Common myeloid progenitor, CD34-positive (primary cell): ENCODE measurements around the gene HIVEP1.
A peak's percentile ranks its signal among the peaks of the same experiment; 100 is the strongest.

Experiments
- CTCF ChIA-PET: fragments of 350-600 bp; sonication (Branson Sonifier 250); formaldehyde crosslinking; loops from one replicate; lab custom pipeline; 2021; ENCODE audit warnings: antibody characterized with exemption; lab: Charles Lee
- POLR2A ChIA-PET: fragments of 350-600 bp; sonication (Branson Sonifier 250); formaldehyde crosslinking; loops from one replicate; lab custom pipeline; 2021; ENCODE audit warnings: antibody characterized with exemption; lab: Charles Lee
- DNase-seq, 3 donors: peaks; one replicate each; pipeline versions ENCODE4 v3.0.0 to v3.0.0-alpha.2; 2013
- H3K27ac ChIP-seq, 2 experiments: 1 replicate in 1 of 2; 2 replicates in 1 of 2; pipeline ENCODE4 v1.7.0; 2013; ENCODE audit warnings: inconsistent platforms in 2 of 2, low read length in 2 of 2, mild to moderate bottlenecking in 2 of 2, low read depth in 1 of 2, moderate library complexity in 1 of 2; ENCODE audit not compliant: severe bottlenecking in 2 of 2, insufficient read depth in 1 of 2, poor library complexity in 1 of 2
- H3K27me3 ChIP-seq, 5 experiments: replicated peaks in 2 of 5; 1 replicate in 3 of 5; 2 replicates in 2 of 5; pipeline versions ENCODE4 v1.6.1 to v1.7.0; 2013; ENCODE audit warnings: low read length in 4 of 5, mild to moderate bottlenecking in 2 of 5, moderate library complexity in 2 of 5, inconsistent platforms in 1 of 5; ENCODE audit not compliant: insufficient read depth in 5 of 5, control insufficient read depth in 4 of 5
- H3K36me3 ChIP-seq, 4 experiments: 1 replicate in 2 of 4; 2 replicates in 2 of 4; pipeline versions ENCODE4 v1.6.1 to v1.7.0; 2013; ENCODE audit warnings: low read length in 3 of 4, control low read depth in 1 of 4, mild to moderate bottlenecking in 1 of 4; ENCODE audit not compliant: control insufficient read depth in 4 of 4, insufficient read depth in 4 of 4
- H3K4me1 ChIP-seq, 4 experiments: 1 replicate in 3 of 4; 2 replicates in 1 of 4; pipeline versions ENCODE4 v1.6.1 to v1.7.1; 2013; ENCODE audit warnings: low read length in 3 of 4, mild to moderate bottlenecking in 3 of 4, control low read depth in 1 of 4, inconsistent platforms in 1 of 4, moderate library complexity in 1 of 4; ENCODE audit not compliant: control insufficient read depth in 4 of 4, insufficient read depth in 4 of 4; ENCODE audit errors: control extremely low read depth in 1 of 4
- H3K4me3 ChIP-seq, 7 experiments: 1 replicate in 4 of 7; 2 replicates in 3 of 7; pipeline versions ENCODE4 v1.5.1 to v1.7.0; 2013; ENCODE audit warnings: mild to moderate bottlenecking in 7 of 7, low read length in 6 of 7, moderate library complexity in 6 of 7, inconsistent platforms in 2 of 7, low read depth in 2 of 7, control low read depth in 1 of 7; ENCODE audit not compliant: insufficient read depth in 4 of 7, control insufficient read depth in 1 of 7; ENCODE audit errors: extremely low read depth in 1 of 7
- H3K9me3 ChIP-seq, 5 experiments: 1 replicate in 4 of 5; 2 replicates in 1 of 5; pipeline versions ENCODE4 v1.6.1 to v1.7.1; 2013; ENCODE audit warnings: low read length in 4 of 5, mild to moderate bottlenecking in 2 of 5, inconsistent platforms in 1 of 5, low read depth in 1 of 5, moderate library complexity in 1 of 5; ENCODE audit not compliant: control insufficient read depth in 4 of 5, insufficient read depth in 2 of 5; ENCODE audit errors: control extremely low read depth in 1 of 5
- WGBS: methylation state at CpG from one replicate; pipeline ENCODE4 v1.1.5; 2013; ENCODE audit not compliant: insufficient coverage; 5-methylcytosine and 5-hydroxymethylcytosine counted together

The HIVEP1 gene

DNA sequence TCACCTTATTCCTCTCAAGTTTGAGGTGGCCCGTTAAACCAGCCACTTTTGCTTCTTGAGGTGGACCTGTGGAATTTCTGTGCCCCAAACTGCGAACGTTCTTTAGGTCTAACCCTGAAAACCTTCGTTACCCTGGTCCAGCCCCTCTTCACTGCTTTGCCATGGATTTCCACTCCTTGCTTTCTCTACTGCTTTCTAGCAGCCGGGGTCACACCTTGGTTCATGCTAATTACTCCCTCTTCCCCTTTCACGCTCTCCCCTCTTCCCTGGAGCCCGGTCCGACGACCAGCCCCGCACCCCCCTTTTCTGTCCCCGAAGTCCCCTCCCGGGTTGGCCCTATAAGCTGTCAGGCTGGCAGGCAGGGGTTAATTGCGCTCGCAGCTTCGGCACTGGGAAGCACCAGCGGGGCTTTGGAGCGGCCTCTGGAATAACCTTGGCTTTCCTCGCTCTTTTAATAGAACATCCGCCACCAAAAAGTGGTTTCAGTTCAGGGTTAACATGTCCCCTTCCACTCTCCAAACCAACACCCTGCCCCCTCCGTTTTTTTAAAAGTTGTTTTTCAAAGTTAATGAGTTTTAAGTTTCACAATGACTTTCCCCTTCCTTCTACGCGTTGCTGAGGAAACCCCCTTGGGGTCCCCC is 1.4 kb upstream of the HIVEP1 start:
- ChIA-PET POLR2A (interaction anchor here (0.5 kb wide), 1 partner anchor 14 kb away, joined by 3 read pairs; no protein-coding TSS in a partner anchor), CTCF (interaction anchor here (1.0 to 1.1 kb wide), 2 partner anchors 9 to 50 kb away, joined by 3 to 4 read pairs; no protein-coding TSS in a partner anchor)
- no peaks in the 10 kb centered on the region for H3K36me3 ChIP-seq
- 0% methylated on average over 12 of the region's 22 CpGs for WGBS
- H3K4me1 ChIP-seq: peaks cover 22 to 39% (median 28%) of the 10 kb centered on the region in 4 experiments
- peak overlapping the region; percentile 44 to 91 (median 88) for H3K4me3 ChIP-seq
- H3K9me3 ChIP-seq: no peaks in the 10 kb centered on the region
- peak overlapping the region; percentile 97 to 99 for H3K27ac ChIP-seq
- DNase-seq: no peak
- no peaks in the 10 kb centered on the region for H3K27me3 ChIP-seq

DNA sequence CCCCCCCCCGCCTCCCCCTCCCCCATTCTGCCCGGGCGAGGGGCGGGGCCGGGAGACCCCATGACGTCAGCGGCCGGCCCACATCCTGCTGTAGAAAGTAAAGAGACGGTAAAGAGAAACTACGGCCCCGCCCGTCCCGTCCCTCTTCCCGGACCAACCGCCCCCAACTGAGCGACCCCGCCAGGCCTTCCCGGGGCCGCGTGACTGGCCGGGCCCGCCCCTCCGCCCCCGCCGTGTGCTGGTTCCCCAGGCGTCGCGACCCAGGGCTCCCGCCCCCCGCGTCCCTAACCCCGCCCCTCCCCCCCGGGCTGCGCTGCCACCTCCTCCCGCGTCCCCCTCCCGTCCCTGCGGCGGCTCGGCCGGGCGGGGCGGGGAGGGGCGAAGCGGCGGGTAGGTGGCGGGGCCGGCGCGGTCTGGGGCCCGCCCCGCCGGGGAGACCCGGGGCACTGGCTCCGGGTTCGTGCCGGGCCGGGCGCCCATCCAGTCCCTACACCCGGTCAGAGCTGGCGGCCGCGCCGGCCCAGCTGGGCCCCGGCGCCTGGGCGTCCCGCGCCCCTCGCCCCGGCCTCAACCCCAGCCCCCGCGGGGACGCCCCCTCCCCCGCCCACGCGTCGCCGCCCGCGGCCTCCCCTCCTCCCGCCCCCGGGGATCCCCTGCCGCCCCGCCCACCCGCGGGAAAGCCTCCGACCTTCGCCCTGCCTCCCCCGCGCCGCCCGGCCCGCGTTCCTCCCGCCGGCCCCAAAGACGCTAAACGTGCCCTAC is 655 bp upstream of the HIVEP1 start:
- Histone ChIP-seq H3K27ac (peak overlapping the region; percentile 97 to 99), H3K4me3 (peak overlapping the region; percentile 42 to 97 (median 90)), H3K4me1 (peaks cover 22 to 39% (median 28%) of the 10 kb centered on the region in 4 experiments), H3K36me3 (peaks cover 0 to 2% (median 1%) of the 10 kb centered on the region in 4 experiments), H3K9me3 (no peaks in the 10 kb centered on the region), H3K27me3 (no peaks in the 10 kb centered on the region)
- peak; percentile 98 to 99 (median 99) for DNase-seq
- WGBS: 0% methylated on average over 24 of the region's 99 CpGs
- CTCF ChIA-PET: no interaction called here
- POLR2A ChIA-PET: interaction anchor here (0.5 kb wide), 1 partner anchor 13 kb away, joined by 3 read pairs; no protein-coding TSS in a partner anchor

DNA sequence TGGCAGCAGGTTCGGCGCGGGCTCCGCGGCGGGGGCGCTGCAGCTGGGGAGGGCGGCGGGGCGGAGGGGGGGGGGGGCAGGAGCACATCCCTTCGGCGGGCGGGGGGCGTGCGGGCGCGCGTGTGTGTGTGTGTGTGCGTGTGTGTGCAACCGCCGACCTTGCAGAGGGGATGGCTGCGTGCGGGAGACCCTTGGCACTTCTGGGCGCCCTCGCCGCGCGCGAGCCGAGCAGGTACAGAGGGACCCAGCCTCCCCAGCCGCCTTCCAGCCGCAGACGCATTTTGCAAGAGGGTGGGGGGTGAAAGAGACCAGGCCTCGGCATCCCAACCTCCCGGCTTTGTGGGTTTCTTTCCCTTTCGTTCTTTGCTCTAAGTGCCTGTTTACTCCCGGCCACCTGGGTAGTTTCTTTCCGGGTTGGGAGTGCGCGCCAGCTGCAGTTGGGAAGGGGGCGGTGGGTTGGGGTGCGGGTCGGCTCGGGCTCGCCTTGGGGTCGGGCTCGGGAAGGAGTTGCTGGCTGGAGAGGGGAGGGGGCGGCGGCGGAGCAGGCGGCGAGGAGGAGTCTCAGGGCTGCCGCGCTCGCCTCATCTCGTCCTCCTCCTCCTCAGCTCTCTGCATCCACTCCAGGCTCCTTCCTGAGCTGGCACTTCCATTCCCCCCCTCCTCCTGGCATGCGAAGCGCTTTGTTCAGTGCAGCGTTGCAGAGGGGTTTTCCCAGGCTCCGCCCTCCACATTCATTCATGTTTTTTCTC is 620 bp downstream of the HIVEP1 start:
- peak overlapping the region; percentile 52 to 81 for H3K27ac ChIP-seq
- ChIA-PET POLR2A (interaction anchor here (0.7 to 1.1 kb wide), 2 partner anchors 37 to 74 kb away, joined by 3 to 5 read pairs; no protein-coding TSS in a partner anchor), CTCF (interaction anchor here (0.5 to 1.5 kb wide), 7 partner anchors 9 to 486 kb away, joined by 3 to 7 read pairs (median 3); no protein-coding TSS in a partner anchor)
- peak overlapping the region; percentile 85 to 97 (median 90) for H3K4me3 ChIP-seq
- no peaks in the 10 kb centered on the region for H3K27me3 ChIP-seq
- DNase-seq: peak; percentile 81 to 97 (median 95)
- WGBS: under 1% methylated on average over 24 of the region's 60 CpGs
- peaks cover 0 to 2% (median 0%) of the 10 kb centered on the region in 5 experiments for H3K9me3 ChIP-seq
- peaks cover 0 to 13% (median 10%) of the 10 kb centered on the region in 4 experiments for H3K36me3 ChIP-seq
- H3K4me1 ChIP-seq: peaks cover 19 to 34% (median 26%) of the 10 kb centered on the region in 4 experiments

DNA sequence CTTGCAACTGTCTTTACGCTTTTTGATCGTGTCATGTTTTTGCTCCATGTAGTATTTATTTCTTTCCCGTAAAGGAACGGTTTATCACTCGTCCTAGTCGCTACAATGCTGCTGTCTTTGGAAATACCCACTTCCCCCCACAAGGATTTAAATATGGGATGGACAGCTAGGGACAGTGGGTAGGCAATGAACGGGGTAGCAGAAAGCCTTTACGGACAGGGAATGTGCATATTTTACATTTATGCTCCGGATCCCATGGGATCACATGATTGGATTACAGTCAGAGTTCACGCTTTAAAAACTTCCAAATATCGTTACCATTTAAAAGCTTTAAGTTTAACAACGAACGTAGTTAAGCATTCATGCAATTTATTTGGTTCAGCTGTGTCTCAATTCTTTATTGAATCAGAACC is 1.2 kb downstream of the HIVEP1 start:
- H3K4me1 ChIP-seq: peaks cover 14 to 28% (median 22%) of the 10 kb centered on the region in 4 experiments
- H3K27ac ChIP-seq: peak overlapping the region; percentile 52 to 81
- H3K27me3 ChIP-seq: no peaks in the 10 kb centered on the region
- ChIA-PET POLR2A (interaction anchor here (0.5 to 1.1 kb wide), 2 partner anchors 38 to 45 kb away, joined by 3 to 5 read pairs; no protein-coding TSS in a partner anchor), CTCF (interaction anchor here (0.5 to 1.5 kb wide), 8 partner anchors 8 to 486 kb away, joined by 3 to 7 read pairs (median 3); no protein-coding TSS in a partner anchor)
- DNase-seq: no peak
- 14% methylated on average over 6 of the region's 13 CpGs for WGBS
- peak overlapping the region; percentile 85 to 97 (median 90) for H3K4me3 ChIP-seq
- peaks cover 0 to 17% (median 11%) of the 10 kb centered on the region in 4 experiments for H3K36me3 ChIP-seq
- H3K9me3 ChIP-seq: peaks cover 0 to 2% (median 0%) of the 10 kb centered on the region in 5 experiments

DNA sequence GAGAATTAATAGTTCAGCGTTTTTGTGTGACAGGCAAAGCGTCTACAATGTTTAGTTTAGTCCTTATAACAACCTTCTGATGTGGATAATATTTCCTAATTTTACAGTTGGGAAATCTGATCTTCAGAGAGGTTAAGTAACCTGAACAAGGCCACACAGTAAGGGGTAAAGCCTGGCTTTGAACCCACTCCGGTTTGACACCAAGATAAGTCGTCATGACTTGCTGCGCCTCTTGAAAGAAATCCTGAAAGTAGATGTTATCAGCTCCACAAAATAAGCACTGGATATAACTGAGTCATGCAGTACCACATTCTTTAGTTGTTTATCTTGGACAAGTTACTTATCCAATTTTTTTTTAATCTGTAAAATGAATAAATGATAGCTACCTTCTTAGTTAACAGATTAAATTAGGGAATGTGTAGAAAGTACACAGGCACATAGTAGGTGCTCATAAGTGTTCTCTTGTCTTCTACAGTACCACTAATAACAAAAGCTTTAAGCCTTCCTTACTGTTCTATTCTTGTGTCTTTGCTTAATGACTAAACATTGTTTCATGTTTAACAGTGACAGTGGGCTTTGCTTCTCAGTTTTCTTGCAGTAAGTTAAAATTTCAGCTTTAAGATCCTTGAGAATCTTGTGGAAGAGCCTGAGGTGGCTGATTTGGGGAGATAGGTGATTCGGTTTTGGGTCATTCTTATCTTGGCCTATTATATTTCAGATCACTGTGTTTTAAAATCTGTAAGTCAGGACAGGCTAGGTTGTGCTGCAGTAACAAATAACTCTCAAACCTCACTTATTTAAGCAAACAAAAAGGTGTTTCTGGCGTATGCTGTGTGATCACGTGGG is 2.1 kb downstream of the HIVEP1 start:
- POLR2A ChIA-PET: no interaction called here
- Histone ChIP-seq H3K36me3 (peaks cover 0 to 19% (median 12%) of the 10 kb centered on the region in 4 experiments), H3K4me3 (peak overlapping the region in 1 of 7 experiments; percentile 92), H3K4me1 (peaks cover 14 to 25% (median 21%) of the 10 kb centered on the region in 4 experiments), H3K27me3 (no peaks in the 10 kb centered on the region), H3K9me3 (peaks cover 0 to 2% (median 0%) of the 10 kb centered on the region in 5 experiments), H3K27ac (no peak overlapping the region)
- CTCF ChIA-PET: interaction anchor here (1.0 to 1.5 kb wide), 6 partner anchors 7 to 358 kb away, joined by 3 to 7 read pairs (median 4); no protein-coding TSS in a partner anchor
- DNase-seq: no peak
- WGBS: 95% methylated on average over 3 of the region's 8 CpGs

DNA sequence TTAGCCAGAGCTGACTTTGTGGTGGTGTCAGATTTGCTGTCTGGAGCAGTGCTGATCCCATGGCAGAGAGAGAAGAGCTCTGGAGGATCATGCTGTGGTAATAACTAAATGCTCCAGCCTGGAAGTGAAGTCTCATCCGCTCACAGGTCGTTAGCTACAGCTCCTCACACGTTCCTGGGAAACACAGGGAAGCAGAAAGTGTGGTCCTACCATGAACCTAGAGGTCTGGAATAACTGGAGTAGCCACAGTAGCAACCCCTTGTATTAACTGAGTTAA is 2.7 kb downstream of the HIVEP1 start:
- ChIA-PET POLR2A (no interaction called here), CTCF (interaction anchor here (1.2 to 1.4 kb wide), 2 partner anchors 20 to 24 kb away, joined by 3 to 5 read pairs; no protein-coding TSS in a partner anchor)
- peaks cover 10 to 21% (median 16%) of the 10 kb centered on the region in 4 experiments for H3K4me1 ChIP-seq
- no peaks in the 10 kb centered on the region for H3K27me3 ChIP-seq
- H3K9me3 ChIP-seq: peaks cover 0 to 2% (median 0%) of the 10 kb centered on the region in 5 experiments
- no peak overlapping the region for H3K27ac ChIP-seq
- no peak for DNase-seq
- 100% methylated on average over 3 of the region's 3 CpGs for WGBS
- no peak overlapping the region for H3K4me3 ChIP-seq
- peaks cover 0 to 19% (median 12%) of the 10 kb centered on the region in 4 experiments for H3K36me3 ChIP-seq
